ENCODE data around the gene ANKLE2. TPM values are rescaled to one million over a fixed set of nuclear protein-coding genes. Genes with fewer than 3 reads are reported as not detected.
"Not testable (repeated sequence)": the region's sequence is repeated elsewhere in the genome, so short reads cannot be mapped to it uniquely, and the experiment has no call there.

ANKLE2 gene
- total RNA-seq (2014; rRNA removed; shearing (Covaris generic); ENCODE audit: low replicate concordance): 47.4 and 55.9 TPM in 2 replicates

DNA sequence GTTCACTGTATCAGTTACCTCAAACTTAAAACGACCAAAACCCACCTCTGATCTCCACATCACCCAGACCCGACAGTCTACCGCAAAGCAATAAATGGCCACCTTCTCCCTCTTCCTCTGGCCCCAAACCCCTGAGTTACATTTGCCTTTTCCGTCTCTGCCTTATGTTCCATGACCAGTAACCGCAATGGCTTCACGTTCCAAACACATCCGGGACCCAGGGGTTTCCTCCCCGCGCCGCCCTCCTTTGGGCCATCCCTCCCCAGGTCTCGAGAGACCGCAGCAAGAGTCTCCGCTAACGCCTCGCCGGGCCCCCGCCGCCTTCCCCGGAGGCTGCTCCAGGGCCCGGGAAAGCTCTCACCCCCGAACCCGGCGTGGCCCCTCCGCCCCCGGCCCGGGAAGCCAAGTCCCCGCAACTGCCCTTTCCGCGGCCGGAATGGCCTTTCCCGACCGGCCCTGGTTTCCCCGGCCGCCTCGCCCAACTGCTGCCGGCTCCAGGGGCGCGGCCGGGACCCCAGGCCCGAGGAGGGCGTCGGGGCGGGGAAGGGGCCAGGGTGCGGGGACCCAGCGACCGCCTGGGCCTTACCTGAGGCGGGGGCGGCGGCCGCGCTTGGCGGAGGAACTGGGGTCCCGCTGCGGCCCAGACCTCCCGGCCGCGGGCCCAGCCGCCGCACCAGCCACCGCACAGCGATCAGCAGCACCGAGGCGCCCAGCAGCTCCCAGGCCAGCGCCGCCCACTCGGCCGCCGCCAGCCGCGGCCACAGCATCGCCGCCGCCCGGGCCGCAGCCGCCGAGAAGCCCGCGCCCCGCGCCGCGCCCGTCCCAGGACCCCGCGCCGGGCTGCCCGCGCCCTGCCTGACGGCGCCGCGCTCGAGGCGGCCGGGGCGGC is at the start of gene ANKLE2:
ANKLE2 (minus strand) TSS at position 801 of the 889 bp plus-strand sequence; CDS start at position 767, 34 bp downstream.
- no peak for DNase-seq (ENCODE audit: low read depth)
- in situ Hi-C loops (cut with HindIII; ENCODE audit: low pct_unique_long_range_greater_than_20kb, low sequenced_read_pairs): no loop called here

DNA sequence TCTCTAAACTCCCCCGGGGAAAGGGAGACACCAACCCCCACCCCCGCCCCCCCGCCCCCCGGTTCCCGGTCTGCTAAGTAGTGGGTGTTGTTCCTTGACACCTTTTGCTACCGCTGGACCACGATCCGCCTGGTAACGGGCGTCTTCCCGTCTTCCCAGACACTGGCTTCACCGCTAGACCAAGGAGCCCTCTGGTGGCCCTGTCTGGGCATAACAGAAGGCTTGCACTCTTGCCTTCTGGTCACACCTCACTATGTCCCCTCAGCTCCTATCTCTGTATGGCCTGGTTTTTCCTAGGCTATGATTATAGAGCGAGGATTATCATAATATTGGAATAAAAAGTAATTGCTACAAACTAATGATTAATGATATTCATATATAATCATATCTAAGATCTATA is 47.8 kb upstream of the ANKLE2 start:
- DNase-seq (ENCODE audit: low read depth); in situ Hi-C loops (cut with HindIII; ENCODE audit: low pct_unique_long_range_greater_than_20kb, low sequenced_read_pairs): not testable (repeated sequence)

DNA sequence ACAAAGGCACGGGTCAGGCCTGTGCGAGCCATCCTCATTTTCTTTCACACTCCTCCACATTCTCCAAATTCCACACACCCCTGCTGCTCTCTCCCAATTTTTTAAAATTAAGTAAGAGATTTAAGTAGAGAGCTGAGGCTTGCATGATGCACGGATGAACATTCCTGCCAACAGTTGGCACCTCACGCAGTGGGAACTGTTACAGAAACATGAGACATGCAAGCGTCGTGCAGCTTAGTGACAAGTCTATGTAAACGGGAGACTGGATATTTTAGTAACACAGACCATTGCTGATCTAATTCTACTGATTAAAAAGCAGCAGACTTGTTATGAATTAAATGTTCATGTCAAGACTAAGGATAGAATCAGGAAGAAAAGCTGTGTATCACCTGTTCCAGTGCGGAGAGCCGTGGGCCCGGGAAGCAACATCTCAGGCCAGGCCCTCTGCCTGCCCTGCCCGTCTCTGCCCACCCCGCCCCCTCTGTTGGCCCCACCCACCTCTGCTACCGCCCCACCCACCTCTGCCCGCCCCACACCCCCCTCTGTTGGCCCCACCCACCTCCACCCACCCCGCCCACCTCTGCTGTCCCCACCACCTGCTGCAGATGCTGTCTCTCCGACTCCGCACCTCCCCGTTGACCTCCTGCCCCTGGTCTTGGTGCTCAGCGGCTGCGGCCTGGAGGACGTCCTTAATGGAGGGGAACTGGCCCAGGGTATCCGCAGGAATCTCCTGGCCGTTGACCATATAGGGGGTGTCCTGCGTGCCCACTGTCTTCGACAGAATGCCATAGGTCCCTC is 45.9 kb upstream of the ANKLE2 start:
- in situ Hi-C loops (cut with HindIII; ENCODE audit: low pct_unique_long_range_greater_than_20kb, low sequenced_read_pairs): no loop called here
- no peak for DNase-seq (ENCODE audit: low read depth)

DNA sequence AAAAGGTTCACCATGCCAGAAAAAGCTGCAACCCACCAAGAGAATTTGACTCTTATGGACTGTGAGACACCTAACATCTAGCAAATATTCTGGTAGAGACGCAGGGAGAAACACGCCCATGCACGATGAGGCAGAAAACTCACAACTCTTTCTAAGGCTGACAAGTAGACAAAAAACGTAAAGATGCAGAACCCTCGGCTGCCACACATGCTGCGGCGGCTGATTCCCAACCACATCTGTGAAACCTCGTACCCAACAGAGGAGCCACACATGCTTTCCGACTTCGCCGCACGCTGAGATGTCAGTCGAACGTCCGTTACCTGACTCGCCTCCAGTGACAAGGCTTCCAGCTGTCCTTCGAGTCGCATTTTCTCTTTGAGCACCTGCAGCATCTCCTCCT is 45.2 kb upstream of the ANKLE2 start:
- in situ Hi-C loops (cut with HindIII; ENCODE audit: low pct_unique_long_range_greater_than_20kb, low sequenced_read_pairs): no loop called here
- no peak for DNase-seq (ENCODE audit: low read depth)

DNA sequence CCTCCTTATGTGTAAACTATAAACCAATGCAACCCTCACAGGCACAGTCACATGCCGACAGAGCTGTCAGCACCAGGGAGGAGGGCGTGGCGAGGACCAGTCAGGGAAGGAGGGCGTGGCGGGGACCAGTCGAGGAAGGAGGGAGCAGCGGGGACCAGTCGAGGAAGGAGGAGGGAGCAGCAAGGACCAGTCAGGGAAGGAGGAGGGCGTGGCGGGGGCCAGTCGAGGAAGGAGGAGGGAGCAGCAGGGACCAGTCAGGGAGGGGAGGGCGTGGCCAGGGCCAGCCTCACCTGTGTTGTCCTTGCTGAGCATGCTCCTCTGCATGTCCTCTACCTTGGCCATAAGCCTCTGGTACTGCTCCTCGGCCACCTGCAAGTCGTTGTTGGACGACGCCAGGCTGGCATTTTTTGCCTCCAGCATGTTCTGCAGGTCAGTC is 42.8 kb upstream of the ANKLE2 start:
- in situ Hi-C loops (cut with HindIII; ENCODE audit: low pct_unique_long_range_greater_than_20kb, low sequenced_read_pairs): no loop called here
- peak; percentile 93 for DNase-seq (ENCODE audit: low read depth)

DNA sequence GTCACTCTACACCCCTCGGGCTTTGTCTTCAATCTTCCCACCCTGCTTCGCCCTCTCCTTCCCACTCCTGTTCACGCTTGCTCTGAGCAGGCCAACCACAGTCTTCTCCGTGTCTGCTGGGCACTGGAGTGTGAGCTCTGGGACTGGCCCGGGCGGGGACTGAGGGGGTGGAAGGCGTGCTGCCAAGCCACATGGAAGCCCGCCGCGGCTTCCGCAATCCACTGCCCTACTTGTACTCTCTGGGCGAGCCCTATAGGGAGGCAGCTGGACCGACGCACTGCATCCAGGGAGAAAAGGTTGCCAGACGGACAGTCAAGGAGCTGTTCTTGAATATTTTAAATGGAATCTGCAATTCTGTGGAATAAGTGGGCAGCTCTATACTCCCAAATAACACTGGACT is 42.3 kb upstream of the ANKLE2 start:
- in situ Hi-C loops (cut with HindIII; ENCODE audit: low pct_unique_long_range_greater_than_20kb, low sequenced_read_pairs): no loop called here
- no peak for DNase-seq (ENCODE audit: low read depth)

DNA sequence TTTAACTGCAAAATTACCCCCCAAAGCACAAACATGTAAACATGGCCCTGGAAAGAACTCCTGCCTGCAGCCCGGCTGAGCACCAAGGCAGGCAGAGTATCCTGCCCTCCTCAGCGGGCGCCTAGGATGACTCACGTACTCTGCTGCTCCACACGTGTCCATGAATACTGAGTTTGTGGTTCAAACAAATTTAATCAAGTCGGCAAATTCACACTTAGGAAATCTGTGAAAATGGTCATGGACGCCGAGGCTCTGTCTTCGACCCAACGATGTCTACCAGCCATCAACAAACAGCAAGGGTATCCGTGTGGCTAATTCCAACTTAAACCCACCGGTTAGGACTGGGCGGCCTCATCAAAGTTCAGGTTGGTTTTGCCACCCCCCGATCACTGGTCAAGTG is 41.5 kb upstream of the ANKLE2 start:
- in situ Hi-C loops (cut with HindIII; ENCODE audit: low pct_unique_long_range_greater_than_20kb, low sequenced_read_pairs): no loop called here
- no peak for DNase-seq (ENCODE audit: low read depth)

DNA sequence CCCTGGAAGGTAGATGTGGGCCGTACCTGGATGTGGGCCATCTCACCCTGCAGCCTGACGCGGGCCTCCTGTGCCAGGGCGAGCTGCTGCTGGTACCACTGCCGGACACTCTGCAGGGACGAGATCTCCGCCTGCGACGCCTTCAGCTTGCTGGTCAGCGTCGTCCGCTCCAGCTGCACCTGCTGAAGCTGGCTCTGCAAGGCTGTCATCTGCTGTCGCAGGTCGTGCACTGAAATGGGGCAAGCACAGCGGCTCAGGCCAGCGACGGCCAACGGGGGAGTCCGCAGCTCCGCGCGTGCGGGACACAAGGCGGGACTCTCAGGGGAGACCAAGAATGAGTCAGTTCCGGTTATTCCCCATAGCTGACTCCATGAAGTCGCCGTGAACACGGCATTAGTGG is 40.1 kb upstream of the ANKLE2 start:
- in situ Hi-C loops (cut with HindIII; ENCODE audit: low pct_unique_long_range_greater_than_20kb, low sequenced_read_pairs): no loop called here

DNA sequence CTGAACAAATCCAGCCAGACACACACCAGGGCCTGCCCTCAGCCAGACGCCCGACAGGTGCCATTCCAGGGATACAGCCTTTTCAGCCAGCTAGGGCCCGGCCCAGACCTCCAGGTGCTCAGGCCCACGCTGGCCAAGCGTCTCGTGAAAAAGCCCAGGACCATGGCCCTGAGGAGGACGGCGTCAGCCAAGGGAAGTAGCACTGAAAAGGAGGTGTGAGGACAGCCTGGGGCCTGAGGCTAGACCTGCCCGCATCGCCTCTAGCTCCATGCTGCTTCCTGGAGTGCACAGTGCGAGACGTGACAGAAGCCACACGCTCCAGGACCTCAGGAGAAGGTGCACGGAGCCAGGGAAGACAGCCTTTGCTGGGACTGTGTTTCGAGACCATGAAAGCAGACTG is 37.2 kb upstream of the ANKLE2 start:
- in situ Hi-C loops (cut with HindIII; ENCODE audit: low pct_unique_long_range_greater_than_20kb, low sequenced_read_pairs): no loop called here
- DNase-seq (ENCODE audit: low read depth): no peak

More for the DNA sequence above, 40.1 kb upstream of the ANKLE2 start:
- DNase-seq (ENCODE audit: low read depth): no peak

DNA sequence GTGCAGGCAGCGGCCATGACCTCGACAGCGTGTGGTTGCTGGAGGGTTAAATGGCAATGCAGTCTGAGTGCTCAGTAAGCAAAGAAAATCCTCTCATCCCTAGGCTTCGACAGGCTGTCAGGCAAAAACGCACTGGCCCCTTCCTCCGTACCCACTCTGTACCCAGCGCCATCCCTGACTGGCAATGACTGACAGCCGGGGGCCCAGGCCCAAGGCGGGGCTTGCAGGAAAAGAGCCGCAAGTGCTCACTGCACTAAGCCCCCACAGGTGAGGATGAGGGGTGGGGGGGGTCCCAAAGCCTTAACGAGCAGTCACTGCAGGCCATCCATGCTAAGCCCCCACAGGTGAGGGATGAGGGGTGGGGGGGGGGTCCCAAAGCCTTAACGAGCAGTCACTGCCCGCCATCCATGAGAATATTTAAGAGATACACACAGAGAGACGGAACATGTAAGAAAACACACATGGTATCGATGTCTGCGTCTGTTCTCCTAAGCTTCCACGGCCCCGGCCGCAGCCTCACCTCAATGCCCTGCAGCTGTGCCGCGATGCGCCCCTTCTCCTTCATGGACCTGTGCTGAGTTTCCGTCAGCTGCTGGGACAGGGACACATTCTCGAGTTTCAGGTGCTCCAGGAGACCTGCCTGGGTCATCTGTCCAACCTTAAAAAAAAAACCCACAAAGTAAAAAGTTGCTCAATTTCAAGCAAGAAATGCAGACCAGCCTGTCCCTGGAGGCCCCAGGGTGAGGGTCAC is 36.4 kb upstream of the ANKLE2 start:
- DNase-seq (ENCODE audit: low read depth): no peak

DNA sequence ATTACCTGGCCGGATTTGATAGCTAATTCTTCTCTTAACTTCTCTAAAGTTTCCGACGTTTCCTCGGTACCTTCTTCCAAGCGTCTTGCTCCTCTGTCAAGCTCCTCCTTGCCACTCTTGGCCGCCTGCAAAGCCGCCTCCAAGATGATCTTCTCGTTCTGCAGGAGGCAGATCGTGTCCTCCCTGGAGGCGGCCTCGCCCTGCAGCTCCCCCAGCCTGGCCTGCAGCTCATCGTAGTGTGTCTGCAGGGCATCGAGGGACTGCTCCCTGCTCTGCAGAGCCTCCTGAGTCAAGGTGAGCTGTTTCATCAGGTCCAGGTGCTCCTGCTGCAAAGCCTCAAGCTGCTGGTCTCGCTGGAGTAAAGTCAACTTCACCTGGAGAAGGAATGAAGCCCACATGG is 34.2 kb upstream of the ANKLE2 start:
- in situ Hi-C loops (cut with HindIII; ENCODE audit: low pct_unique_long_range_greater_than_20kb, low sequenced_read_pairs): no loop called here
- no peak for DNase-seq (ENCODE audit: low read depth)

More for the DNA sequence above, 36.4 kb upstream of the ANKLE2 start:
- in situ Hi-C loops (cut with HindIII; ENCODE audit: low pct_unique_long_range_greater_than_20kb, low sequenced_read_pairs): no loop called here

DNA sequence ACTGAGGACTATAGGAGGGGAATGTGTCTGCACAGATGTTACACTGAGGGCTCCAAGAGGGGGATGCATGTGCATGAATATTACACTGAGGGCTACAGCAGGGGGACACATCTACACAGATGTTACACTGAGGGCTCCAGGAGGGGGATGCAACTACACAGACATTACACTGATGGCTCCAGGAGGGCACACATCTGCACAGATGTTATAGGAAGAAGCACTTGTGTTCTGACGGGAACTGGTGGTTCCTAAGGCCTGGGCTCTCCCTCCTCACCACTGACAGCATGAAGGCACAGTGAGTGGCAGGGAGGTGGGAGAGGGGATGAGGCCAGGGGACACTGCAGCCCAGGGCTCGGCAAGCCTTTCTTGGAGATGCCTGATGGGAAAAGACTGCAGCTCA is 30.3 kb upstream of the ANKLE2 start:
- DNase-seq (ENCODE audit: low read depth); in situ Hi-C loops (cut with HindIII; ENCODE audit: low pct_unique_long_range_greater_than_20kb, low sequenced_read_pairs): not testable (repeated sequence)

DNA sequence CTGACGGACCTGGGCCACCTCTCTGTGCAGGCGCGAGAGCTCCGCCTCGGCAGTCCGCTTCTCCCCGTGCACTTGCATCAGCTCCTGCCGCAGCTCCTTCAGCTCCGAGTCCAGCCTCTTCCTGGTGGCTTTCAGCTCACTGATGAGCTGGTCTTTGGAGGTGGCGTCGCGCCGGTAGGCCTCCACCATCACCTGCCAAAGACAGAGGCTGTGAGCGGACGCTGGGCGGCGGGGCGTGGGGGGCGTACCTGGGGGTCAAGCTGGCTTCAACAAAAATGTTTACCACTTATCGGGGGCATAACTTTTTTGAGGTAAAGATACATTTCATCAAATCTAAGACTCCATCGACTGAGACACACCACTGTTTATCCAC is 27.5 kb upstream of the ANKLE2 start:
- in situ Hi-C loops (cut with HindIII; ENCODE audit: low pct_unique_long_range_greater_than_20kb, low sequenced_read_pairs): no loop called here
- DNase-seq (ENCODE audit: low read depth): no peak

DNA sequence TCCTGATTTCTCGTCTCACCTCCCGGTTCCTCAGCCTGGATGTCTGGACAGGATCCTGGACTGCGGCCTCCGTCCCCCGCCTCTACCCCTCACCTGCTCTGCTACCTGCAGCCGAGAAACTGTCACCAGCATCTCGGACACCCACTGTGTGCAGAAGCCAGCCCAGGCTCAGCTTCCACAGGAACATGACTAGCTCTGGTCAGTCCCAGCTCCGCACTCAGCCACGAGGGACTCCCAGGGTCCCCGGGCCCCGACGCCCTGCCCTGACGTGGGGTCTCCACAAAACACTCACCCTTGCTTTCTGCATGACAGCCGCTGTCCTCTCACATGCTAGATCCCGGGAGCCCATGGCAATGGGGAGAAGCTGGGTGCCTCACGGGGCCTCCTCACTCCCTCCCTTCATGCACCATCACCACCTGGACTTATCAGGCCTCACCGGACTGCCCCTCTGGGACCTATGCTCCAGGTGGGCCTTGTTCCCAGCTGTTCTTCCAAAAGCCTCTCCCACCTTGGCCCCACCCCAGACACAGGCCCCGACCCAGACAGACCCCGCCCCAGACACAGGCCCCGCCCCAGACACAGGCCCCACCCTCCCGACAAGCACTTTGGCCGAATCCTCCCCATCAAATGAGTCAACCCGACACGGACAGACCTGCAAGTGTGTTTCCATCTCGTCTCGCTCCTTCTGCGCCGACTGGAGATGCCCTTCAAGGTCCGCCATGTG is 26.9 kb upstream of the ANKLE2 start:
- DNase-seq (ENCODE audit: low read depth): no peak
- in situ Hi-C loops (cut with HindIII; ENCODE audit: low pct_unique_long_range_greater_than_20kb, low sequenced_read_pairs): no loop called here

DNA sequence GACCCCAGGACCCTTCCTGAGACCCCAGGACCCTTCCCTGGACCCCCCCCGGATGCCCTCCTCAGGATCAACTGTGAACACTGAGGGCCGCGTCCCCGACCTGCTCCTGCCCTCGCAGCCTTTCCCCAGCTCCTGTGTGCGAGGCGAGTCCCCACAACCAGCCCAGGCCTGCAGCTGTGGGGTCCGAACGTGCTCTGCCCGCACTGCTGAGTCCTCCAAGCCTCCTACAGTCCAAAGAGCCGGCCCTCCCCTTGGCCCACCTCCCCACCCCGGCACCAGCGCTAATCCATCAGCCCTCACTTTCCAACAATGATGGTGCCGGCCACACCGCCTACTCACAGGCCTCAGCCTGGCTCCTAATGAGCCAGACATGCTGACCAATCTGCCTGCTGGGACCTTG is 26.2 kb upstream of the ANKLE2 start:
- in situ Hi-C loops (cut with HindIII; ENCODE audit: low pct_unique_long_range_greater_than_20kb, low sequenced_read_pairs): no loop called here
- no peak for DNase-seq (ENCODE audit: low read depth)

DNA sequence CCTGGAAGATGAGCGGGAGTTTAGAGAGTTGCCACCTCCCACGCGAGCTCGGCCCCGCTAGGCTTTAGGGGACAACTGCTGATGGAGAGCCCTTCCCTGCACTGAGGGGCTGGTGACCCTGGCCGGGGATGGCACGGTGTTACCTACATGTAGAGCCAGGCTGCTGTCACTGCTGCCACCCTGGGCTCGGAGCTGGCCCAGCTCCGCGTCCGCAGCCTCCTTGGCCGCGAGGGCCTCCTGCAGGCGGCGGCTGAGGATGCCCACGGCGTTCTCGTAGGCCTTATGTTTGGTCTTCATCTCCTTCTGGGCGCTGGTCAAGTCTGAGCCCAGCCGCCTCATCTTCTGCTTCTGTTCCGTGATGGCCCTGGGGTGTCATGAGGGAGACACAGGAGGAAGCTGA is 24.6 kb upstream of the ANKLE2 start:
- DNase-seq (ENCODE audit: low read depth): no peak
- in situ Hi-C loops (cut with HindIII; ENCODE audit: low pct_unique_long_range_greater_than_20kb, low sequenced_read_pairs): no loop called here

DNA sequence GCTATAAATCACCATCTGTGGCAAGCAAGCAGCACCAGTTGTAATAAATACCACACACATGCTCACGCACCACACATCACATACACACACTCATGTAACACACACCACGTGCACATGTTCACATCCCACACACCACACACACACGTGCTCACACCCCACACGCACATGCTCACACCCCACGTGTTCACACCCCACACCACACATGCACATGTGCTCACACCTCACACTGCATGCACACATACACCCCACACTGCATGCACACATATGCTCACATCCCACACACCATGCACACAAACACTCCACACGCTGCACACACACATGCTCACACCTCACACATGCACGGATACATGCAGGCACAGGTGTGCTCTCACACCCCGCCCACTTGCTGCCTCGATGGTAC is 22.9 kb upstream of the ANKLE2 start:
- DNase-seq (ENCODE audit: low read depth): no peak

DNA sequence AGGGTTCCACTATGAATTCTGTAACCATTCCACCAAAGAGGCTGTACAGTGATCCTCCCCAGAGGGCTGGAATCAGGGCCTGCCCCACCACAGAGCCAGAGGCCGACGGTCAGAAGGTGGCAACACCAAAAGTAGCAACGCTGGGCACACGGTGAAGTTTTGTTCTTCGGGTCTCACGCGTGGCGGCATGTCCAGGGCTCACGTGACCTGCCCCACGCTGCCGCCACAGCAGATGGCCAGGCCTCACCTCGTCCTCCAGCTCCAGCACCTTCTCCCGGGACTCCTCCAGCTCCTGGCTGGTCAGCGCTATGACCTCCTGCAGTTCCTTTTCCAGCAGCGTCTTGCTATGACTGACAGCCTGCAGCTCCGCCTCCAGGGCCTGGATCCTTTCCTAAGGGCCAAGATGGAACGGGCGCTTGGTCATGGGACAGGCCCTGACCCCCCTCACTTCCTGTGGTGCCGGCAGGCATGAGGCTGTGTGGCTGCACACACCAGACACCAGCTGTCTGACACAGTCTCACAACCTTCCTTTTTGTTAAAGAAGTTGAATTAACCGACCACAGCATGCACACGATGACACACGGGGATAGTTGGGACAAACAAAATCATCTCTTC is 22.4 kb upstream of the ANKLE2 start:
- DNase-seq (ENCODE audit: low read depth): no peak
- in situ Hi-C loops (cut with HindIII; ENCODE audit: low pct_unique_long_range_greater_than_20kb, low sequenced_read_pairs): no loop called here

More for the DNA sequence above, 22.9 kb upstream of the ANKLE2 start:
- in situ Hi-C loops (cut with HindIII; ENCODE audit: low pct_unique_long_range_greater_than_20kb, low sequenced_read_pairs): no loop called here

Data from Caki2 (cell line).